HepG2 (cell line): Measurements from ENCODE around the gene DNAH9. TPM values are rescaled to one million over a fixed set of nuclear protein-coding genes. Genes with fewer than 3 reads are reported as not detected.

Experiments used
- HNF4A ChIP-seq: sonication (generic); formaldehyde crosslinking; IDR thresholded peaks from 2 replicates; pipeline ENCODE4 v1.4.0; 2020; ENCODE audit warnings: missing genetic modification reagents
- KLF13 ChIP-seq: sonication (generic); formaldehyde crosslinking; IDR thresholded peaks from 2 replicates; pipeline ENCODE4 v1.4.0; 2020; ENCODE audit warnings: mild to moderate bottlenecking, missing genetic modification reagents
- NCOA1 ChIP-seq: sonication (generic); formaldehyde crosslinking; IDR thresholded peaks from 2 replicates; pipeline ENCODE4 v1.9.0; 2021; ENCODE audit warnings: missing genetic modification reagents
- SRSF4 ChIP-seq: fragments of 200-400 bp; formaldehyde crosslinking; IDR thresholded peaks from one replicate; pipeline ENCODE4 v1.6.1; 2018; ENCODE audit warnings: mild to moderate bottlenecking, low read depth, low read length, moderate library complexity; ENCODE audit not compliant: poor library complexity, severe bottlenecking
- STAT5B ChIP-seq: sonication (generic); formaldehyde crosslinking; IDR thresholded peaks from 2 replicates; pipeline ENCODE4 v1.4.0; 2020; ENCODE audit warnings: missing genetic modification reagents
- YEATS2 ChIP-seq: sonication (generic); formaldehyde crosslinking; IDR thresholded peaks from 2 replicates; pipeline ENCODE4 v1.4.0; 2020; ENCODE audit warnings: missing genetic modification reagents, borderline replicate concordance
- ZNF235 ChIP-seq: sonication (generic); formaldehyde crosslinking; IDR thresholded peaks from 2 replicates; pipeline ENCODE4 v1.8.1; 2023; ENCODE audit warnings: mild to moderate bottlenecking, missing genetic modification reagents, borderline replicate concordance
- ZNF644 ChIP-seq: IDR thresholded peaks from 2 replicates; pipeline ENCODE4 v1.6.1; 2016; ENCODE audit warnings: low read depth
- ZNF7 ChIP-seq: IDR thresholded peaks from 2 replicates; pipeline ENCODE4 v1.6.1; 2016; ENCODE audit warnings: missing biosample characterization, missing genetic modification reagents
- ZNF724P ChIP-seq: sonication (generic); formaldehyde crosslinking; IDR thresholded peaks from 2 replicates; pipeline ENCODE4 v1.8.0; 2022; ENCODE audit warnings: missing genetic modification reagents, borderline replicate concordance
- ZNF773 ChIP-seq: sonication (generic); formaldehyde crosslinking; IDR thresholded peaks from 2 replicates; pipeline ENCODE4 v1.4.0; 2020; ENCODE audit warnings: missing genetic modification reagents, borderline replicate concordance
- ZNF878 ChIP-seq: sonication (generic); formaldehyde crosslinking; IDR thresholded peaks from 2 replicates; pipeline ENCODE4 v1.8.1; 2023; ENCODE audit warnings: mild to moderate bottlenecking, missing genetic modification reagents, moderate library complexity
- polyA plus RNA-seq, 8 experiments: library from polyadenylated mRNA; depleted of rRNA in 3 of 8; stranded (reverse) in 7 of 8; unstranded in 1 of 8; fragments of >200 nt; fragmentation: Illumina TruSeq in 4 of 8; extraction: Trizol in 4 of 8; gene quantifications; 2 replicates each; pipeline versions ENCODE4 v1.2.1 to v1.2.3, GENCODE V29; 2011 to 2016; ENCODE audit warnings: low read depth in 4 of 8, missing spikeins in 1 of 8, mixed read lengths in 1 of 8; ENCODE audit not compliant: insufficient read depth in 1 of 8
- total RNA-seq, 5 experiments: library from RNA; depleted of rRNA; stranded (reverse); fragments of >200 nt; fragmentation: Illumina TruSeq; extraction: Trizol; gene quantifications; 2 replicates each; pipeline ENCODE4 v1.2.3, GENCODE V29; 2016; ENCODE audit warnings: low read depth in 1 of 5
- TF ChIP-seq, protein P1 (sequence below): IDR thresholded peaks from 2 replicates; pipeline ENCODE4 v1.6.1; 2016; ENCODE audit warnings: low read depth, missing genetic modification reagents, missing compliant biosample characterization
- TF ChIP-seq, protein P2 (sequence below): sonication (generic); formaldehyde crosslinking; IDR thresholded peaks from 2 replicates; pipeline ENCODE4 v1.5.0; 2020; ENCODE audit warnings: mild to moderate bottlenecking, missing genetic modification reagents
- TF ChIP-seq, protein P3 (sequence below): fragments of 450-650 bp; IDR thresholded peaks from 2 replicates; pipeline ENCODE4 v1.6.1; 2017
- TF ChIP-seq, protein P4 (sequence below): sonication (generic); formaldehyde crosslinking; IDR thresholded peaks from 2 replicates; pipeline ENCODE4 v1.9.0; 2021; ENCODE audit warnings: missing genetic modification reagents, mild to moderate bottlenecking, borderline replicate concordance
- TF ChIP-seq, protein P5 (sequence below): IDR thresholded peaks from 2 replicates; pipeline ENCODE4 v1.6.1; 2016; ENCODE audit warnings: low read depth, control low read depth

The DNAH9 gene
- total and polyA plus RNA-seq, 2 of the 13 experiments (the other 11 are each of a cell fraction or from before 2014, with no cell fraction given), result not detected

DNA sequence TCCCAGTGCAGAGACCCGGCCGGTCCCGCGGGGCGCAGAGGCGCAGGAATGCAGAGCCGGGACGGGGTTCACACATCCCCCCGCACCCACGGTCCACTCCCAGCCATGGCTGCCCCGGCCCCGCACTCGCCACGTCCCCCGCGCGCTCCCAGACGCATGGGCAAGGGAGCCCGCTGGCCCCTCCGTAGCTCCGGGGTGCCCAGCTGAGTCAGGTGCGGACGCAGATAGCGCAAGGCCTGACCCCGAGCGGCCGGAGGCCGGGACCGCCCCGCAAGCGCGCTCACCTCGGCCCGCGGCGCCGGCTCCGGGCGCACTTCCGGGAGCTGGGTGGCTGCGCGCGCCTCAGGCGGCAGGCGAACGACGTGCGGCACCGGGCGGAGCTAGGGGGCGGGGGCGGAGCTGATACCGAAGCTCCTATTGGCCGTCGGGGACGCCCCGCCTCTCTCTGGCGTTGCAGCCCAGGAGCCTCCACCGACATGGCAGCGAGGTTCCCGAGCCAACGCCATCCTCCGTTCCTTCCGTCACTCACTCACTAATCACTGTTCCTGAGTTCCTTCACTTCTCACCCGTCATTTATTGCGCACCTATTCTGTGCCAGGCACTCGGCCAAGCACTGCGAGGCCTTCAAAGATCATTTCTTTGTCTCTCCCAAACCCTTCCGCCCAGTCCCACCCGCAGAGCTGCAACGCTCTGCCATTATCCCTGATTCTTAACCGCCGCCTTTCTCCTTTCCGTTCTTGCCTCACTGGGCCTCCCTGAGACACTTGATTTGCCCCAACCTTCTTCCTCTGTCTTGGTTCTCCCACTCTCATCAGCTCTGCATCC is 399.1 kb downstream of the DNAH9 start, which contains the start of gene ZNF18 (continued):
- TF ChIP-seq, protein P1, sequence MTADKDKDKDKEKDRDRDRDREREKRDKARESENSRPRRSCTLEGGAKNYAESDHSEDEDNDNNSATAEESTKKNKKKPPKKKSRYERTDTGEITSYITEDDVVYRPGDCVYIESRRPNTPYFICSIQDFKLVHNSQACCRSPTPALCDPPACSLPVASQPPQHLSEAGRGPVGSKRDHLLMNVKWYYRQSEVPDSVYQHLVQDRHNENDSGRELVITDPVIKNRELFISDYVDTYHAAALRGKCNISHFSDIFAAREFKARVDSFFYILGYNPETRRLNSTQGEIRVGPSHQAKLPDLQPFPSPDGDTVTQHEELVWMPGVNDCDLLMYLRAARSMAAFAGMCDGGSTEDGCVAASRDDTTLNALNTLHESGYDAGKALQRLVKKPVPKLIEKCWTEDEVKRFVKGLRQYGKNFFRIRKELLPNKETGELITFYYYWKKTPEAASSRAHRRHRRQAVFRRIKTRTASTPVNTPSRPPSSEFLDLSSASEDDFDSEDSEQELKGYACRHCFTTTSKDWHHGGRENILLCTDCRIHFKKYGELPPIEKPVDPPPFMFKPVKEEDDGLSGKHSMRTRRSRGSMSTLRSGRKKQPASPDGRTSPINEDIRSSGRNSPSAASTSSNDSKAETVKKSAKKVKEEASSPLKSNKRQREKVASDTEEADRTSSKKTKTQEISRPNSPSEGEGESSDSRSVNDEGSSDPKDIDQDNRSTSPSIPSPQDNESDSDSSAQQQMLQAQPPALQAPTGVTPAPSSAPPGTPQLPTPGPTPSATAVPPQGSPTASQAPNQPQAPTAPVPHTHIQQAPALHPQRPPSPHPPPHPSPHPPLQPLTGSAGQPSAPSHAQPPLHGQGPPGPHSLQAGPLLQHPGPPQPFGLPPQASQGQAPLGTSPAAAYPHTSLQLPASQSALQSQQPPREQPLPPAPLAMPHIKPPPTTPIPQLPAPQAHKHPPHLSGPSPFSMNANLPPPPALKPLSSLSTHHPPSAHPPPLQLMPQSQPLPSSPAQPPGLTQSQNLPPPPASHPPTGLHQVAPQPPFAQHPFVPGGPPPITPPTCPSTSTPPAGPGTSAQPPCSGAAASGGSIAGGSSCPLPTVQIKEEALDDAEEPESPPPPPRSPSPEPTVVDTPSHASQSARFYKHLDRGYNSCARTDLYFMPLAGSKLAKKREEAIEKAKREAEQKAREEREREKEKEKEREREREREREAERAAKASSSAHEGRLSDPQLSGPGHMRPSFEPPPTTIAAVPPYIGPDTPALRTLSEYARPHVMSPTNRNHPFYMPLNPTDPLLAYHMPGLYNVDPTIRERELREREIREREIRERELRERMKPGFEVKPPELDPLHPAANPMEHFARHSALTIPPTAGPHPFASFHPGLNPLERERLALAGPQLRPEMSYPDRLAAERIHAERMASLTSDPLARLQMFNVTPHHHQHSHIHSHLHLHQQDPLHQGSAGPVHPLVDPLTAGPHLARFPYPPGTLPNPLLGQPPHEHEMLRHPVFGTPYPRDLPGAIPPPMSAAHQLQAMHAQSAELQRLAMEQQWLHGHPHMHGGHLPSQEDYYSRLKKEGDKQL (CRISPR knock-in tag), result no peak
- no peak for TF ChIP-seq ZNF878 (CRISPR knock-in tag)
- TF ChIP-seq, protein P2, sequence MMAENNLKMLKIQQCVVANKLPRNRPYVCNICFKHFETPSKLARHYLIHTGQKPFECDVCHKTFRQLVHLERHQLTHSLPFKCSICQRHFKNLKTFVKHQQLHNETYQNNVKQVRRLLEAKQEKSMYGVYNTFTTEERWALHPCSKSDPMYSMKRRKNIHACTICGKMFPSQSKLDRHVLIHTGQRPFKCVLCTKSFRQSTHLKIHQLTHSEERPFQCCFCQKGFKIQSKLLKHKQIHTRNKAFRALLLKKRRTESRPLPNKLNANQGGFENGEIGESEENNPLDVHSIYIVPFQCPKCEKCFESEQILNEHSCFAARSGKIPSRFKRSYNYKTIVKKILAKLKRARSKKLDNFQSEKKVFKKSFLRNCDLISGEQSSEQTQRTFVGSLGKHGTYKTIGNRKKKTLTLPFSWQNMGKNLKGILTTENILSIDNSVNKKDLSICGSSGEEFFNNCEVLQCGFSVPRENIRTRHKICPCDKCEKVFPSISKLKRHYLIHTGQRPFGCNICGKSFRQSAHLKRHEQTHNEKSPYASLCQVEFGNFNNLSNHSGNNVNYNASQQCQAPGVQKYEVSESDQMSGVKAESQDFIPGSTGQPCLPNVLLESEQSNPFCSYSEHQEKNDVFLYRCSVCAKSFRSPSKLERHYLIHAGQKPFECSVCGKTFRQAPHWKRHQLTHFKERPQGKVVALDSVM (CRISPR knock-in tag), result peak; percentile 71; the same call in 1 of the 2 replicates
- TF ChIP-seq, protein P3, sequence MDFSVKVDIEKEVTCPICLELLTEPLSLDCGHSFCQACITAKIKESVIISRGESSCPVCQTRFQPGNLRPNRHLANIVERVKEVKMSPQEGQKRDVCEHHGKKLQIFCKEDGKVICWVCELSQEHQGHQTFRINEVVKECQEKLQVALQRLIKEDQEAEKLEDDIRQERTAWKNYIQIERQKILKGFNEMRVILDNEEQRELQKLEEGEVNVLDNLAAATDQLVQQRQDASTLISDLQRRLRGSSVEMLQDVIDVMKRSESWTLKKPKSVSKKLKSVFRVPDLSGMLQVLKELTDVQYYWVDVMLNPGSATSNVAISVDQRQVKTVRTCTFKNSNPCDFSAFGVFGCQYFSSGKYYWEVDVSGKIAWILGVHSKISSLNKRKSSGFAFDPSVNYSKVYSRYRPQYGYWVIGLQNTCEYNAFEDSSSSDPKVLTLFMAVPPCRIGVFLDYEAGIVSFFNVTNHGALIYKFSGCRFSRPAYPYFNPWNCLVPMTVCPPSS, result no peak
- no peak for TF ChIP-seq ZNF773 (CRISPR knock-in tag)
- 0 out of 2 replicates have a peak, but pooled peaks have one; percentile 26 for TF ChIP-seq ZNF235 (CRISPR knock-in tag)
- TF ChIP-seq HNF4A, result no peak
- TF ChIP-seq SRSF4, result no peak
- no peak for TF ChIP-seq STAT5B (CRISPR knock-in tag)
- no peak for TF ChIP-seq NCOA1
- TF ChIP-seq, protein P4, sequence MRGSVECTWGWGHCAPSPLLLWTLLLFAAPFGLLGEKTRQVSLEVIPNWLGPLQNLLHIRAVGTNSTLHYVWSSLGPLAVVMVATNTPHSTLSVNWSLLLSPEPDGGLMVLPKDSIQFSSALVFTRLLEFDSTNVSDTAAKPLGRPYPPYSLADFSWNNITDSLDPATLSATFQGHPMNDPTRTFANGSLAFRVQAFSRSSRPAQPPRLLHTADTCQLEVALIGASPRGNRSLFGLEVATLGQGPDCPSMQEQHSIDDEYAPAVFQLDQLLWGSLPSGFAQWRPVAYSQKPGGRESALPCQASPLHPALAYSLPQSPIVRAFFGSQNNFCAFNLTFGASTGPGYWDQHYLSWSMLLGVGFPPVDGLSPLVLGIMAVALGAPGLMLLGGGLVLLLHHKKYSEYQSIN (CRISPR knock-in tag), result no peak
- TF ChIP-seq, protein P5, sequence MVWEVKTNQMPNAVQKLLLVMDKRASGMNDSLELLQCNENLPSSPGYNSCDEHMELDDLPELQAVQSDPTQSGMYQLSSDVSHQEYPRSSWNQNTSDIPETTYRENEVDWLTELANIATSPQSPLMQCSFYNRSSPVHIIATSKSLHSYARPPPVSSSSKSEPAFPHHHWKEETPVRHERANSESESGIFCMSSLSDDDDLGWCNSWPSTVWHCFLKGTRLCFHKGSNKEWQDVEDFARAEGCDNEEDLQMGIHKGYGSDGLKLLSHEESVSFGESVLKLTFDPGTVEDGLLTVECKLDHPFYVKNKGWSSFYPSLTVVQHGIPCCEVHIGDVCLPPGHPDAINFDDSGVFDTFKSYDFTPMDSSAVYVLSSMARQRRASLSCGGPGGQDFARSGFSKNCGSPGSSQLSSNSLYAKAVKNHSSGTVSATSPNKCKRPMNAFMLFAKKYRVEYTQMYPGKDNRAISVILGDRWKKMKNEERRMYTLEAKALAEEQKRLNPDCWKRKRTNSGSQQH (CRISPR knock-in tag), result 0 out of 2 replicates have a peak, but pooled peaks have one; percentile 57
- no peak for TF ChIP-seq ZNF724P (CRISPR knock-in tag)
- no peak for TF ChIP-seq ZNF7
- TF ChIP-seq KLF13 (CRISPR knock-in tag), result no peak; the same call in 1 of the 2 replicates
- peak; percentile 36; the same call in 1 of the 2 replicates for TF ChIP-seq ZNF644 (CRISPR knock-in tag)
- 0 out of 2 replicates have a peak, but pooled peaks have one; percentile 41 for TF ChIP-seq YEATS2 (CRISPR knock-in tag)
